HFF-Myc (cell line): ENCODE measurements around the gene SLC40A1.

Experiments
- DNase-seq: peaks from one replicate; pipeline ENCODE4 v3.0.0-alpha.2; 2011; ENCODE audit warnings: low read depth; ENCODE audit errors: extremely low read depth
- H3K4me3 ChIP-seq: replicated peaks from 2 replicates; pipeline ENCODE4 v1.5.1; 2011; ENCODE audit warnings: low read depth, mild to moderate bottlenecking, control low read depth, low read length
- CTCF ChIP-seq: IDR thresholded peaks from 2 replicates; pipeline ENCODE4 v1.5.1; 2012; ENCODE audit warnings: mild to moderate bottlenecking, low read depth, low read length, control low read depth; ENCODE audit errors: missing control alignments

Gene SLC40A1

GRCh38 chr2:189558516-189559272, 21.9 kb downstream of the SLC40A1 start:
- H3K4me3 ChIP-seq = no peak overlapping the region
- TF ChIP-seq CTCF = no peak

GRCh38 chr2:189557373-189557772, 23.2 kb downstream of the SLC40A1 start:
- no peak overlapping the region for H3K4me3 ChIP-seq
- no peak for DNase-seq
- TF ChIP-seq CTCF = no peak

More at GRCh38 chr2:189558516-189559272, 21.9 kb downstream of the SLC40A1 start:
- DNase-seq = no peak

GRCh38 chr2:189556526-189556925, 24.1 kb downstream of the SLC40A1 start:
- no peak overlapping the region for H3K4me3 ChIP-seq
- DNase-seq = no peak
- TF ChIP-seq CTCF = no peak

- DNase-seq = no peak
- no peak for TF ChIP-seq CTCF
- no peak overlapping the region for H3K4me3 ChIP-seq
These were observed 25.4 kb downstream of the SLC40A1 start for GRCh38 chr2:189555232-189555631.

- DNase-seq = no peak
- TF ChIP-seq CTCF = no peak
- no peak overlapping the region for H3K4me3 ChIP-seq
These were observed 27.0 kb downstream of the SLC40A1 start for GRCh38 chr2:189553504-189554088.

GRCh38 chr2:189552991-189553404, 27.6 kb downstream of the SLC40A1 start:
- H3K4me3 ChIP-seq = no peak overlapping the region
- no peak for TF ChIP-seq CTCF
- no peak for DNase-seq
